ENCODE results near the gene SERPINB1.

DNA sequence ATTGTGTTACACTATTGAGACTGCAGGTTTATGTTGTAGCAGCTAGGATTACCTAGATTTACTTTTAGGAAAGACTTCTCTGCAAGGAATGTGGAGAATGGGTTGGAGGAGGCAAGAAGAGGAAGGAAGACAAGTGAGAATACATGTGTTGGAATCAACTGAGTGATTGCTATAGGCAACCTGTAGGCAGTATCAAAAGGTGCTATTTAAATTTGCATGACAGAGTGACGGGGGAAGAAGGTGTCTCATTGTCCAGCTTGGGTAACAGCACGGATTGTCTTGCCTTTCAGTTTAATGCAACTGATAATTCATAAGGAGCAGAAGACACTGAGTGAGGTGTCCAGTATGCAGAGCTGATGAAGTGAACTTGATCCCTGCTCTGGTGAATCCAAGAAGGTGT is 42.0 kb upstream of the SERPINB1 start:
- no peak for TF ChIP-seq CTCF (IDR thresholded peaks at IDR 0.05; ENCODE audit: borderline replicate concordance, extremely low read depth, low read length, poor library complexity, severe bottlenecking)
- no peak for TF ChIP-seq EZH2 (IDR thresholded peaks at IDR 0.05; ENCODE audit: borderline replicate concordance, low read depth, low read length, severe bottlenecking)
